HG02763 (cell line): ENCODE measurements around the gene REPIN1.
A peak's percentile ranks its signal among the peaks of the same experiment; 100 is the strongest.

ENCODE experiments used
- ATAC-seq: cut with Tn5 transposase; IDR thresholded peaks from one replicate; pipeline ENCODE4 v1.9.1; 2021; ENCODE audit warnings: mild to moderate bottlenecking, moderate library complexity; ENCODE audit not compliant: unreplicated experiment

Gene REPIN1

DNA sequence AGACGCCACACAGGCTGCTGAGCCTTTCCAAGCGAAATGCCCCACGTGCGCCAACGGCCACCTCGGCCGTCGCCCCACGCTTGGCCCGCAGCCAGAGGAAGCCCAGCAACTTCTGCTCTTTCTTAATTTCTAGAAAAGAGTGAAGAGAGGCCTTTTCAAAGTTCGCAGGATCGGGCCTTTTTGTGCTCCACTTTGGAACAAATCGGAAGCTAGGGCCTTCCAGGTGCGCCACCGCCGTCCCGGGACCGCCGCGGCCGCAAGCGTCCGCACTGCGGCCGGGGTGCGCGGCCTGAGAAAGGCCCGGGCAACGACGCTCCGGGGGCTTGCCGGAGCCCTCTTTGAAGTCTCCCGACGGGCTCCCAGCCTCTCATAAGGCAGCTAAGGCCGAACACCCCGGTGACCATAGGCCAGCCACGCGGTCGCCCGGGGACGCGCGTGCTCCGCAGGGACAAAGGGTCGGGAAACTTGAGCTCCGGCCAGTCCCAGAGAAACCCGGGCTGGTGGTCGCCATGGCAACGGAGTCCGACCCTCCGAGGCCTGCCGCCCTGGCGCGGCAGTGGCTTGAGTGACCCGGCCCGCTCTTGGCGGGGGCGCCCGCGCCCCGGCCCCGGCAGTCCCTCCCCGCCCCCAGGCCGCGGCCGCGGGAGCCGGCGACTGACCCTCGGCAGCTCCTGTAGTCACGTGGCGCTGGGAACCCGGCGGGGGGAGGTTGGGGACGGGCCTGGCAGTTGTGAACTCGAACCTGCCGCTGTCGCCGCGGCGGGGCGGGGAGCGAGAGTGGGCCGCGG, at the start of gene REPIN1:
TSS of gene REPIN1 (plus strand) at position 727 of the 788 bp plus-strand sequence. CDS start 890 bp downstream, outside the sequence.
- ATAC-seq, result peak; percentile 58

DNA sequence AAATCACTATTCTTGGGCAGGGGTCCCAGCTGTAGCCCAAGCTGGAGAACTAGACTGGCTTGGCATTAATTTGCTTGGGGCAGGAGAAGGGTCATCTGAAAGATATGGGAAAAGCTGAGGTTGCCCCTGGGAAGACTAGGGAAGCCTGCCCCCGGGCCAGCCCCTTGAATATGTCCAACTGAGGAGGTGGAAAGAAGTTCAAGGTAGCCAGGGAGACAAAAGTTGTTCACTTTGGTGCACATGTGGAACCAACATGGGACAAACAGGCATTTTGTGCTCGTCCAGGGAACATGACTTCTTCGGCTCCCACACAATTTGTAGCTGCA, 46.9 kb upstream of the REPIN1 start:
- no peak for ATAC-seq

DNA sequence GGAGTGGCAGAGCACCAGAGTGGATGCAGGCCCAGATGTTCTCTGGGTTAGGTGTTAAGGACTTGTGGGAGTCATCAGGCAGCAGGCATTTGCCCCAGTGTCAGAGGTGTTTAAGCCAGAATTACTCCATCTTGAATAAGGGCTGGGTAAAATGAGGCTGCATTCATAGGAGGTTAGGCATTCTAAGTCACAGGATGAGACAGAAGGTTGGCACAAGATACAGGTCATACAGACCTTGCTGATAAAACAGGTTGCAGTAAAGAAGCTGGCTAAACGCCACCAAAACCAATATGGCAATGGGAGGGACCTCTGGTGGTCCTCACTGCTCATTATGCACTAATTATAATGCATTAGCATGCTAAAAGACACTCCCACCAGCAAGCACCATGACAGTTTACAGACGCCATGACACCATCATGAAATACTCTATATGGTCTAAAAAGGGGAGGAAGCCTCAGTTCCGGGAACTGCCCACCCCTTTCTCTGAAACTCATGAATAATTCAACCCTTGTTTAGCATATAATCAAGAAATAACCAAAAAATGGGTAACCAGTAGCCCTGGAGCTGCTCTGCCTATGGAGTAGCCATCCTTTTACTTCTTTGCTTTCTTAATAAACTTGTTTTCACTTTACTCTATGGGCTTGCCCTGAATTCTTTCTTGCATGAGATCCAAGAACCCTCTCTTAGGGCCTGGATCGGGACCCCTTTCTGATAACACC, 46.3 kb upstream of the REPIN1 start:
- no peak for ATAC-seq

DNA sequence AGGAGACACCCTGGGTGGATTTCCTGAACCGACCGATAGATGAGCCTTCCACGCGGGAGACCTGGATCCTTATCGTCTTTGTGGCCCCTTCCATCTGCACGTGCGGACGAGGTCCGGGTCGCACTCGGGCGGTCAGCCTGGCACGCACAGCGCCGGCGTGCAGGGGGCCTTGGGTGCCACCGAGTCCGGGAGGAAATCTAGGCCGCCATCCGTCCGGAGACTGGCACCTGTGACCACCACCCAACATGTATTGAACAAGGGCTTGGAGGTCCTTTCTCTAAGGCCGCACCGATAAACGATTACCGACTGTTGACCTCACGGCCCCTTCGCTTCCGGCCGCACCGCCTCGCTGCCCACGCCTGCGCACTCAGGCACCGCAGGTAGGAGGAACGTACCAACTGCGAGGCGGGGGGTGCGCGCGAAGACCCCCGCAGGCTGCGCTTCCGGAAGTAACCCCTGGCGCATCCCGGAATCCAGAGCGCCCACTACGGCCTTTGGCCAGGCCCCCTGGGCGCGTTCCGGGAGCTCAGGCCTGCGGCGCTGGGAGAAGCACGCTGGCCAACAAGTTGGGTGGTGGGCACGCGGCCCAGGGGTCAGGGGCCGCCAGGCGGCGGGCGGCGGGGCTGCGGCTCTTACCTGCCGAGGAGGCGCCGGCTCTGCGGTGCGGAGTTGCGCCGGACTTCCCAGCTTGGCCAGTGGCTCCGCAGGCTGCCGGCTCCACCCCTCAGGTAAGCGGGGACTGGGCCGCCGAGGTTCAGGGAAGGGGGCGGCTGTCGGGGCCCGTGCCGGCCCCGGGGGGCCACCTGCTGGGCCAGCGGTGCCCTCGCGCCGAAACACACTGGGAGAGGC, 45.6 kb upstream of the REPIN1 start, which contains the start of the genes ACTR3C and LRRC61:
TSS of gene ACTR3C (minus strand) at position 713 of the 849 bp plus-strand sequence. CDS start 28,249 bp downstream, outside the sequence.
TSS of gene LRRC61 (plus strand) at position 523 of the 849 bp plus-strand sequence. CDS start 13,507 bp downstream, outside the sequence.
- peak; percentile 64 for ATAC-seq

DNA sequence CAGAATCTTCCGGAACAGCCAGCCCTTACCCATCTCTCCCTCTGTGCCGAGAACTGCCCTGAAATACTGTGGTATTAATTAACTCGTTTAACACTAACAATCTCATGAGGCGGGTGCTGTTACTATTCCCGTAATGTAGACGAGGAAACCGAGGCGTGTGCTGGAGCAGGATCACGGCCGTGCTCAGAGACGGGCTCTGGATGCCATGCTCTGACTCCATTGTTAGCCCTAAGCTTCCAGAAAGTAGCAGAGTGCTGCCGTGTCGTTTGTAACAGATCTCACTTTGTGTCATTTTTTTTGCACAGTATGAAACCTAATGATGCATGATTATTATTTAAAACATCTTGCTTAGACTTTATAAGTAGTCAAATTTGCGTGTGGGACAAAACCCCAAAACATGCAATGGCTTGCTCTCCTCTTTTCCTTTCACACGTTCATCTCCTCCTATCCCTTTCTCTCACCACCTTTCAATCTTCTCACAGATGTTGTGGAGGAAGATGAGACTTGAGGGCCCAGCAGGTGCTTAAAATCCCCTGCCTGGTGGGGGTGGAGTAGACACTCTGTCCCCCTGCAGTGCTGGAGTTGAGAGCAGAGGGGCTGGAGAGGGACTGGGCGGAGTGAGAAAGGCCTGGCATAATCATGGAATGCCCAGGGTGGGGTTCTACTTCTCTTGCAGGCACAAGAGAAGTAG, 44.8 kb upstream of the REPIN1 start:
- ATAC-seq, result no peak

DNA sequence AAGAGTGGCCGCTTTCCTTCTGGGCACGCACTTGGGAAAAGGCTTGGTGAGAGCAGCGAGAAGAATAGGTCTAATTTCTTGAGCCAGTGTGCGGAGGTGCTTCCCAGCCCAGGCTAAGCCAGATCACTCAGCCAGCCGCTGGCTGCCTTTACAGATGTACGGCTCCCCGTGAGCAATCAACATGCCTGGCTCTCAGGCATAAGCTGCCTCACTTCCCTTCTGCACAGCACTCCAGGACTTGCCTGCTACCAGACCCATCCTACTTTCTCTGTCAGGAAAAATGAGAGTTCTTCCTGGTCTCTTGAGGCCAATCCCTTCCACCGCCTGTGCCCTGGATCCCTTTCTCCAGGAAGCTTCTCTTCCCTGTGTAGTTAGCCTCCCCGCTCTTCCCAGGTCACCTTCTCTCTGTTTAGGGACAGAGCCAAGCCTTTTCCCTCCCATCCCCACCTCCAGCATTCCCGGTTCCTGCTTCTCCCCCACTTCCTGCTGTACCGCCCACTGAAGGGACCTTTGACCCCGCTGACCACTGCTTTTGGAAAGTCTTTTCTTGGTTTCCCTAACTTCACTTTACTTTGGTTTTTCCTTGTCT, 44.2 kb upstream of the REPIN1 start:
- ATAC-seq, result no peak

DNA sequence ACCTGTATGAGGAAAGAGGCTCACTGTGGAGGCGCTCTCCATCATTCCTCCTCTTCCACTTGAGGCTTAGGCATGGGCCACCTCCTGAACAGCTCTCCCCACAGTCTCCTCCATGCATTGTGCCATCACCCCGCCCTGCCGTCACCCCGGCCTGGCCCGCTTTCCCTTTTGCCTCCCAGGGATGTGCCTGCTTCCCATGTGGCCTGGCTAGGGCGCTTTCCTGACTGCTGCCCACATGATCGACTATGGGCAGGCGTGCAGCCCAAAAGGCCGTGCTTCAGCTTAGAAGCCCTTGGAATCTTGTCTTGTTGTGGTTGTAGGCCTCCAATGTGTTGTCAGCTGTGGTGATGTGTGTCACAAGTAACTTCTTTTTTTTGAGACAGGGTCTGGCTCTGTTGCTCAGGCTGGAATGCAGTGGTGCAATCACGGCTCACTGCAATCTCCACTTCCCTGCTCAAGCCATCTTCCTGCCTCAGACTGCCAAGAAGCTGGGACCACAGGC, 43.5 kb upstream of the REPIN1 start:
- ATAC-seq, result no peak

DNA sequence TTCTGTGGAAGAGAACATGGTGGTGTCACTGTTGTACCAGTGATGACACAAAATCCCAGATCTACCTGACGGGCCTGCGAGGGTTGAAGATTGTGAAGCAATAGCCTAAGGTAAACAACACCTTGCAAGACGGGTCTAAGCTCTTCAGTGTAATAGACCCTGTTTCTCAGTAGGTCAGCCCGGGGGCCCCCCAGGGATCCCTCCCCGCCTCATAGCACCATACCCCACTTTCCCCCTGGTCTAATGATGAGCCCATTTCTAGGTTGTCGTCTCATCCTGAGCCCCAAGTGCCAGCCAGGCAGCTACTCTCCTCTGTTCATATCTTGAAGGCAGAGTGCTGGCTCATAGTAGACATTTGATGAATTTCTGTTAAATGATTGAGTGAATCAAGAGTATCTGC, 42.7 kb upstream of the REPIN1 start:
- ATAC-seq, result no peak

DNA sequence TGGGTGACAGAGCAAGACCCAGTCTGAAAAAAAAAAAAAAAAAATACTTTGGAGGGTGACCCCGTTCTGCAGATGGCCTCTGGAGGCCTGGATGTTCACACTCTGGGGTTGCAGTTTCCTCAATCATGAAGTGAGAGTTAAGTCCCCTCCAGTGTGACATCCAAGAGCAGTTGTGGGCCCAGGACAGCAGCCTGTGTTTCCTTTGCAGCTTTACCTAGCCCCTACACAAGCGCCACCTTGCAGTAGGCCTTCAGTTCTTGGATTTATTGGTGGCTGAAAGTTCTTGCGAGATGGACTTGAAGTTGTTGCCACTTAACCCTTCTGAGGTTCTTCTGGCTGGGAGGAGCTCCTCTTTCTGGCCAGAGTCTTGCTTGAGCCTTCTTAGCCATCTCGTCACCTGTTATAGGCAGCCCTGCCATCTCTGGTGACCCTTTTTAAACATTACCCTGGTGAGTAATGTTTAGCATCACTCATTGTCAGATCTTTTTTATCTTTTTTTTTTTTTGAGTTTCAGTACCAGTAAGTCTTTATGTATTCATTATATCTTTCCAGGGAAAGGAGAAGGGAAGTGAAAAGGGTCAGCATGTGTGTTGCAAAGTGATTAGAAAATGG, 41.9 kb upstream of the REPIN1 start:
- no peak for ATAC-seq

DNA sequence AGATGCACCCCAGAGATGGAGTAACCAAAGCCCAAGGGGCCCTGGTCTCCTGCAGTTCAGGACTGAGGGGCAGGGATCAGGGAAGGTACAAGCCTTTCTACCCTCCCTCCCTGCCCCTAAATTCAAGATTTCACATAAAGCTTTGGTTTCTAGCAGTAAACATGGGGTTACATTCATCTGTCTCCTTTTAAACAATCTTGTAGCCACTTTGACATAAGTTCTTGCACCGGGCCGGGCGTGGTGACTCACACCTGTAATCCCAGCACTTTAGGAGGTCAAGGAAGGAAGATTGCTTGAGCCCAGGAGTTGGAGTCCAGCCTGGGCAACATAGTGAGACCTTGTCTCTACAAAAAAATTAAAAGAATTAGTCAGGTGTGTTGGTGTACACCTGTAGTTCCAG, 41.3 kb upstream of the REPIN1 start:
- no peak for ATAC-seq

DNA sequence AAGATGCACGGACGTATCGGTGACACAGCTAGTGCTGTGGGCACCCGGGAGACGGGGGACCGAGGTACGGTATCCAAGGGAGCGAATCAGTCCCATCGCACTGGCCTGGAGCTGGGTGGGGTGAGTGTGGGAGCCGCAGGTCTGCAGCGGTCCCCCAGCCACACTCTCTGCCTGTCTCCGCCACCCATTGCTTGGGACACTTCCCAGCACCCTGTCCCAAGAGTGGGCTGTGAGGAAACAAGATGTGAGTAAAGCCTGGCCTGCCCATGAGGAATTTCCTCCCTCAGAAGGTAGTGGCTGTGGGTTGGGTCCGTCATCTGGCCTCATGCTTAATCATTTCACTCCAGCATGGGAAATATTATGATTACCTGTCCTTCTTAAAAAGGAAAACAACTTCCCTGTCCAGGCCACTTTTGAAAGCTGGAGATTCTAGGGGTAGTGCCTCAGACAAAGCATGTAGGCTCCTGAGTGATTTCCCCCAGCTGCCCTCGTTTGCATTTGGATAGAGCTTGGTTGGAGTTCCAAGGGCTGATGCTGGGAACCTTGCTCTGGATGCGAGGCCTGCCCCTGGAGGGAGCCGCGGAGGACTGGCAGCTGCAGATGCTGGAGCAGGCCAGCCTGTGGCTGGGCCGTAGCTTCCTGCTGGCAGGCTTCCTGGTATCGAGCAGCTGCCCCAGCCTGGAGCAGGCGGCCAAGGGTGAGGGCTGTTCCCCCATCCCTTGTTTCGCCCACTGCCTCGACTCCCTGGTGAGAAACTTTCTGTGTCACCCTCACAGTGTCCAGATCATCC, 39.1 kb upstream of the REPIN1 start:
- ATAC-seq, result no peak

DNA sequence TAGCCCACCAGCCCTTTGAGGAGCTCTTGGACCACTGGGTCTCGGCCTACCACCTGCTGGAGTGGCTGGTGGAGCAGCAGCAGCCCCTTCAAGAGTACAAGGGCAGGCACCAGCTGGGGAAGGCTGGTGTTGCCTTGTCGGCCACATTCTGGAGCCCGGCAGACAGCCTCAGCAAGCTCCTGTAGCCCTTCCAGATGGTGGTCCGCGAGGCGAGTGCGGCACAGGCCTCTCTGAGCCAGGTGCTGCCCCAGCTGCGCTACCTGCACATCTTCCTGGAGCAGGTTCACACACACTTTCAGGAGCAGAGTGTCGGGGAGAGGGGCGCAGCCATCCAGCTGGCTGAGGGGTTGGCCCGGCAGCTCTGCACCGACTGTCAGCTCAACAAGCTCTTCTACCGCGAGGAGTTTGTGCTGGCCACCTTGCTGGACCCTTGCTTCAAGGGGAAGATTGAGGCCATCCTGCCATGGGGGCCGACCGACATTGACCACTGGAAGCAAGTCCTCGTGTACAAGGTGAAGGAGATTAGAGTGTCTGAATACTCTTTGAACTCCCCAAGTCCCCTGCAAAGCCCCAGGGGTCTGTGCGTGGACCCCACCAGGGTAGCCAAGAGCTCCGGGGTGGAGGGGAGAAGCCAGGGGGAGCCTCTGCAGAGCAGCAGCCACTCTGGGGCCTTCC, 38.3 kb upstream of the REPIN1 start:
- ATAC-seq, result no peak

DNA sequence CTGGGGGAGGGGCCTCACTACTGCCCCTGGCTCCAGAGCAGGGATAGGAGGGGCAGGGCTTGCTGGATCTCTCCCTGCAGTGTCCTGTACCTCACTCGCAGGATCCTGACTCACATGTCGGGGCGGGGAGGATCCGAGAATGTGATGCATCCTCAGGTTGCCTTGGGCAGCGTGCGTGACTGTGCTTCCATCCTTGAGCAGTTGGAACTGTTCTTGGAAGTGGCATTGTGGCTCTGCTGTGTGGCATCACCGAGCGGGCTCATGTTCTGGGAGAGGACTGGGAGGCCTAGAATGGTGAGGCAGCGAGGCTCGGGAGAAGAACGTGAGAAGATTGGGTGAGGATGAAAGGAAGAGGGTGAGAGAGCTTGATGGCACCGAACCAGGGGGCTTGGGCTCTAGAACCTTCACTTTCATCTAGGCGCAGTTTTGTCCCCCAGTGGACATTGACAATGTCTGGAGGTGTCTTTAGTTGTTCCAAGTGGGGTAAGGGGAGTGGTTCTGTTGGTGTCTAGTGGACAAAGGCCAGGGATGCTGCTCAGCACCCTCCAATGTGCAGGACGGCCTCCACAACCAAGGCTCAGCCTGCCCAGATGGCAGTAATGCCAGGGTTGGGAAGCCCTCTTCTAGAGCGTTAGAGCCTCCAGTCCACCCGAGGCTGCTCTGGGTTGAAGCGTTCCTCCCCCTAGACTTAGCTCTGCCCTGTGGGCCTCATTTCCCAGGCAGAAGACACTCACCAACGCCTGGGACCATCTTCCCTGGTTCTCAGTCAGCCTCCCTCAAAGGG, 35.6 kb upstream of the REPIN1 start:
- no peak for ATAC-seq

DNA sequence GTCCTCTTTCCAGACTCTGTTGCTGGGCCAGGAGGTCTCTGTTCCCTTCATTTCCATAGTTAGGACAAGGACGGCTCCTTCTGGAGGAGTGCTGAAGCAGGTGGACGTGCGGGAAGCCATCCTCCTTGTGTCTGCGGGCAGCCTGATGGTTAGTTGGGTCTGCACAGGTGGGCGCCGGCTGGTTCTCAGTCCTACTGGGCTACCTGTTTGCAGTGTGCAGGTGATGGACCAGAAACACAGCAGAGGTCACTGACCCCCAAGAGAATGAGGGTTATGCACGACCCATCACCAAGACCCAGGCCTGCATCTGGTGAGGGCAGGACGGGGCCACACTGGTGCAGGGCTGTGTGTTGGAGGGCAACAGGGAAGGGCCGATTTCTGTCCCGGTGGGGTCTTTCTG, 35.0 kb upstream of the REPIN1 start:
- no peak for ATAC-seq

DNA sequence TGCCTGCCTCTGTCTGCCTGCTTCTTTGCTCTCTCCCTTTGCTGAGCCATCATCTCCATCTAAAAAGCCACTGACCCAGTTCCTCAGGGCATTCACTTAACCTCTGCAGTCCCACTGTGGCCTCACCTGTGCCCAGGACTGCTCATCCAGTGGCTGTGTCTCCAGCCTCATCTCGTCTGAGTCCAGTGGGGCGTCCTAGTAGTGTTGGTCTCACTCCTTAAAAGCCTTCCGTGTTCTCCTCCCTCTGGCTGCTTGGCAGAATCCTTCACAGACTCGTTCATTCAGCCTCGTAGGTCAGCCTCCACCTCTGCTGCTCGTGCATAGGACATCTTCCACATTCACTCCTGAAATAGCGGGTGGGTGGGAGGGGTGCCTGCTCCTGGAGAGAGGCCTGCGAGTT, 34.5 kb upstream of the REPIN1 start:
- ATAC-seq, result no peak

DNA sequence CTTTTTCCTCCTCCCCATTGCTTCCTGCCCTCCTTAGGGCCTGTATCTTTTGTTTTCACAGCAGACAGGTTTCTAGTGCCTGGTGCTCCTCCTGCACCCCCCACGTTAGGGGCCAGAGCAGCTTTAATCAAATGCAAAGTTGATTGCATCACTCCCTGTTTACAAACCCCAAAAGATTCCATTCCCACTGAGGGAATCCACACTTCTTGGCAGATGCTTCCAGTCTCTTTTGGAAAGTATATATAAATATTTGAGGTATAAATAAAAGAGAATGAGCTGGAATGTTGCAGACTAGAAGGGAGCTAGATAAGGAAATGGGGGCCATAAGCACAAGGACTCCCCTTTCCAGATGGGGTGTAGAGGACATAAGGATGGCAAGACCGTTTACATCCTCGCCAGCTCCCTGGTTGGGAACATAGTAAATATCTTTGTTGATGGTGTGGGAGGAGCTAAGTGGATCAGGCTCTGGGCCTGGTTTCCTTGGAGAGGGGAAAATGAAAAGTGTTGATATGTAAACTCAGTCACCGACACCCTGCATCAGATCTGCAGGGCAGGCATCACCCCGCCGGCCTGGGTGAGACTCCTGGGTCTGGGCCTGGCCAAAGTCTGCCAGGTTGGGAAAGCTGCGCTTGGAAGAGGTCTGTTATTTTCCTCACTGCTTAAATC, 33.4 kb upstream of the REPIN1 start:
- ATAC-seq, result no peak

DNA sequence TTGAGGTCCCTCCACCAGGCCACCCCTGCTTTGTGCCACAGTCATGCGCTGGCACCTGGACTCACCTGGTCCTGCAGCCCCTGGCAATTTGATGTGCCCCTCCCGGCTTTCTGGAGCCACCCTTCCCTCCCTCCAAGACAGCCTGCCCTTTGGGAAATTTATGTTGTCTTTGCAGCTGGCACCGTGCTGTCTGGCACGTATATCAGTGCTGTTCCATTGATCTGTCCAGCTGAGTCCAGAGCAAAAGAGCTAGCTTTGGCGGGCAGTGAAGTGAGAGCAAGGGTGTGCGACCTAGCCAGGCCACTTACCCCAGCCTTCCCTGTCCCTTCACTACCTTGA, 32.9 kb upstream of the REPIN1 start:
- no peak for ATAC-seq
